Astrocyte of the spinal cord (primary cell): ENCODE measurements around the gene DUSP5.
"Not testable (repeated sequence)": the region's sequence is repeated elsewhere in the genome, so short reads cannot be mapped to it uniquely, and the experiment has no call there.

ENCODE experiments used
- DNase-seq: peaks from one replicate; pipeline ENCODE4 v3.0.0; 2011; ENCODE audit warnings: low read depth, low spot score
- H3K4me3 ChIP-seq: 2 replicates; pipeline ENCODE4 v1.5.1; 2011; ENCODE audit warnings: low read depth, mild to moderate bottlenecking, low read length, moderate library complexity
- CTCF ChIP-seq: IDR thresholded peaks from 2 replicates; pipeline ENCODE4 v1.5.1; 2012; ENCODE audit warnings: low read depth, mild to moderate bottlenecking, low read length, inconsistent platforms
- in situ Hi-C: cut with HindIII; loops from 2 replicates; pipeline ENCODE4 v1.10.0; 2017; ENCODE audit warnings: low sequenced_read_pairs

The DUSP5 gene

GRCh38 chr10:110458266-110458920, 39.3 kb upstream of the DUSP5 start:
- no peak for TF ChIP-seq CTCF
- no peak for DNase-seq
- H3K4me3 ChIP-seq = no peak overlapping the region
- in situ Hi-C loops = no loop called here

GRCh38 chr10:110459600-110459999, 38.1 kb upstream of the DUSP5 start:
- no peak for TF ChIP-seq CTCF
- in situ Hi-C loops = no loop called here
- no peak for DNase-seq
- H3K4me3 ChIP-seq = no peak overlapping the region

- H3K4me3 ChIP-seq = no peak overlapping the region
Observed at GRCh38 chr10:110460111-110460809, 37.4 kb upstream of the DUSP5 start.

GRCh38 chr10:110461088-110461487, 36.6 kb upstream of the DUSP5 start:
- TF ChIP-seq CTCF = no peak
- no peak overlapping the region for H3K4me3 ChIP-seq
- in situ Hi-C loops = no loop called here
- DNase-seq = no peak

More at GRCh38 chr10:110460111-110460809, 37.4 kb upstream of the DUSP5 start:
- in situ Hi-C loops = no loop called here
- DNase-seq = peak; percentile 25
- no peak for TF ChIP-seq CTCF

- no peak for TF ChIP-seq CTCF
- H3K4me3 ChIP-seq = no peak overlapping the region
- in situ Hi-C loops = no loop called here
- DNase-seq = no peak
Observed at GRCh38 chr10:110461530-110461929, 36.2 kb upstream of the DUSP5 start.

GRCh38 chr10:110462166-110463095, 35.3 kb upstream of the DUSP5 start:
- no peak for TF ChIP-seq CTCF
- H3K4me3 ChIP-seq = no peak overlapping the region
- in situ Hi-C loops = no loop called here
- no peak for DNase-seq

- in situ Hi-C loops, DNase-seq, H3K4me3 ChIP-seq: not testable (repeated sequence)
Observed at GRCh38 chr10:110468258-110468657, 29.4 kb upstream of the DUSP5 start.

- H3K4me3 ChIP-seq, in situ Hi-C loops, DNase-seq: not testable (repeated sequence)
Observed at GRCh38 chr10:110470541-110470940, 27.2 kb upstream of the DUSP5 start.
